ENCODE data around the gene EIF4A3. TPM values are rescaled to one million over a fixed set of nuclear protein-coding genes. Genes with fewer than 3 reads are reported as not detected.

Gene EIF4A3
- total RNA-seq, 2 donors from 2014 or later, result 16.8 to 40.7 TPM

DNA sequence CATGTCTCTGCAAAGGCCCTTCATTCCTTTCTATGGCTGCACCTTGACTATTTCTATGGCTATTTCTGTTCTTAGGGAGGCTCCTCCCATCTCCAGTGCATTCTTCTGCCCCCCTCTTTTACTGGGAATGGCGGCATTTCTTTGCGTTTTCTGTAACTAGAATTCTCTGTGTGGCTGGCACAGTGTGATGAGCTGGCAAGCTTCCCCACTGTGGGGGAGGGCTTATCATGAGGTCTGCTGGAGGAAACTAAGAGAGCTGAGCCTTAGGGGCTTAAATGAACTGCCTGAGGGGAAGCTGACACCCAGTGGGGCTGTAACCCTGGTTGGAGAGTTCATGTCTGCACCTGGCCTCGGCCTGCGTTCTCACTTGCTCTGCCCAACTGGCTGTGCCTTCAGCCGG lies 21.4 kb upstream of the EIF4A3 start:
- no peak for ATAC-seq
- no peak for DNase-seq

GRCh38 chr17:80166446-80166845 lies 19.5 kb upstream of the EIF4A3 start:
- H3K9me3 ChIP-seq, result no peaks in the 10 kb centered on the region
- H3K4me1 ChIP-seq, result peaks cover 4% of the 10 kb centered on the region
- no peaks in the 10 kb centered on the region for H3K27me3 ChIP-seq
- intact Hi-C loops (cut with DNase I), result no loop called here
- WGBS, 2 donors, result 60 to 85% methylated on average over 6 of the region's 6 CpGs
- no peaks in the 10 kb centered on the region for H3K36me3 ChIP-seq (replicated peaks in 1 of 2; ENCODE audit: insufficient read depth in 1 of 2, low read depth in 2 of 2)
- ATAC-seq, result no peak
- no peak overlapping the region for H3K4me3 ChIP-seq
- TF ChIP-seq POLR2A (IDR thresholded peaks at IDR 0.05), result no peak
- no peak for TF ChIP-seq CTCF (IDR thresholded peaks at IDR 0.05)
- DNase-seq, result no peak
- no peak overlapping the region for H3K27ac ChIP-seq

More for the DNA sequence above, 21.4 kb upstream of the EIF4A3 start:
- 51 to 75% methylated on average over 5 of the region's 5 CpGs for WGBS, 2 donors
- no peaks in the 10 kb centered on the region for H3K36me3 ChIP-seq (replicated peaks in 1 of 2; ENCODE audit: insufficient read depth in 1 of 2, low read depth in 2 of 2)
- no peak overlapping the region for H3K4me3 ChIP-seq
- no peak overlapping the region for H3K27ac ChIP-seq
- TF ChIP-seq POLR2A (IDR thresholded peaks at IDR 0.05) (no peak), CTCF (IDR thresholded peaks at IDR 0.05) (no peak)
- H3K27me3 ChIP-seq, result no peaks in the 10 kb centered on the region
- H3K4me1 ChIP-seq, result peaks cover 4% of the 10 kb centered on the region
- intact Hi-C loops (cut with DNase I), result no loop called here
- no peaks in the 10 kb centered on the region for H3K9me3 ChIP-seq

- TF ChIP-seq CTCF (IDR thresholded peaks at IDR 0.05) (no peak), POLR2A (IDR thresholded peaks at IDR 0.05) (no peak)
- Histone ChIP-seq H3K27me3 (no peaks in the 10 kb centered on the region), H3K9me3 (no peaks in the 10 kb centered on the region), H3K4me3 (no peak overlapping the region), H3K36me3 (replicated peaks in 1 of 2; ENCODE audit: insufficient read depth in 1 of 2, low read depth in 2 of 2) (no peaks in the 10 kb centered on the region), H3K4me1 (no peaks in the 10 kb centered on the region), H3K27ac (no peak overlapping the region)
- intact Hi-C loops (cut with DNase I), result no loop called here
- WGBS, 2 donors, result 37 to 46% methylated on average over 11 of the region's 11 CpGs
- DNase-seq (no peak), ATAC-seq (no peak)
Observed at GRCh38 chr17:80164185-80164584, 17.3 kb upstream of the EIF4A3 start.

DNA sequence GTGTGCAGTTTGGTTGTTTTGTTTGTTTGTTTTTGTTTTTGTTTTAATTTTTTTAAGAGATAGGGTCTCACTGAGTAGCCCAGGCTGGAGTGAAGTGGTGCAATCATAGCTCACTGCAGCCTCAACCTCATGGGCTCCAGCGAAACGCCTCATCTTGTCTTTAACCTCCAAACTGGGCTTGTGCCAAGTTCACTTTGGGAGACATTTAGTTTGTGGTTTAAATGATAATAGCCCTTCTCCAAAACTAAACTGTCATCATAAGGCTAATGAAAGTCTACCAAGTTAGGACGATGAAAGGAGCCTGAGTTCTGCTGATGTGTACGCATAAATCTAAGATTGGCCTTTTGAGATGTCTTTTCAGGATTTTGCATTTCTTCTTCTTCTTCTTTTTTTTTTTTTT lies 16.4 kb upstream of the EIF4A3 start:
- Histone ChIP-seq H3K27me3 (no peaks in the 10 kb centered on the region), H3K4me1 (no peaks in the 10 kb centered on the region), H3K27ac (no peak overlapping the region), H3K36me3 (replicated peaks in 1 of 2; ENCODE audit: insufficient read depth in 1 of 2, low read depth in 2 of 2) (no peaks in the 10 kb centered on the region), H3K9me3 (no peaks in the 10 kb centered on the region), H3K4me3 (no peak overlapping the region)
- ATAC-seq (no peak), DNase-seq (no peak)
- intact Hi-C loops (cut with DNase I), result no loop called here
- WGBS, 2 donors, result 78 to 90% methylated on average over 4 of the region's 4 CpGs
- TF ChIP-seq CTCF (IDR thresholded peaks at IDR 0.05) (no peak), POLR2A (IDR thresholded peaks at IDR 0.05) (no peak)

DNA sequence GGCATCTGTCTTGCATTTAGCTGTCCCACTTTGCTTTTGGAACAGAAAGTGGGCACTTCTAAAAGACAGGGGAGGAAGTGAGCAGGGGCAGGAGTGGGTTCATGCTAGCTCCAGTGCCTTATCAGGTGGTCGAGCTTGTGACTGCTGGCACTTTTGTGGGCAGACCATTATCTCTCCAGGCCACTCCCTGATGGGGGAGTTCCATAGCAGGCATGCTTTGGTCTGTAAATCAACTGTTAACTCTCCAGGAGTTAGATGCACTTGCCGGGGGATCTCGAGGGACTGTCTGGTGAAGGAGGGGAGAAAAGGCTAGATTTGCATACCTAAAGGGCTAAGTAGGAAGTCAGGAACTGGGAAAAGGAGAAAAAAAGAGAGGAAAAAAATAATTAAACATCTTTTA lies 13.6 kb upstream of the EIF4A3 start:
- H3K36me3 ChIP-seq (replicated peaks in 1 of 2; ENCODE audit: insufficient read depth in 1 of 2, low read depth in 2 of 2), result no peaks in the 10 kb centered on the region
- no peaks in the 10 kb centered on the region for H3K27me3 ChIP-seq
- no peak overlapping the region for H3K27ac ChIP-seq
- intact Hi-C loops (cut with DNase I), result no loop called here
- H3K4me1 ChIP-seq, result no peaks in the 10 kb centered on the region
- no peaks in the 10 kb centered on the region for H3K9me3 ChIP-seq
- 32 to 34% methylated on average over 3 of the region's 3 CpGs for WGBS, 2 donors
- H3K4me3 ChIP-seq, result no peak overlapping the region
- TF ChIP-seq CTCF (IDR thresholded peaks at IDR 0.05), result no peak
- no peak for TF ChIP-seq POLR2A (IDR thresholded peaks at IDR 0.05)
- DNase-seq, result no peak
- no peak for ATAC-seq

Data from body of pancreas (tissue), 4 donors.